ENCODE data around the gene MS4A3.
"Not testable (repeated sequence)": the region's sequence is repeated elsewhere in the genome, so short reads cannot be mapped to it uniquely, and the experiment has no call there.

MS4A3 gene

GRCh38 chr11:60056349-60056969 is at the start of gene MS4A3:
Gene MS4A3 (plus strand): TSS chr11:60056665. CDS start chr11:60061161, 4,496 bp downstream.
- DNase-seq (ENCODE audit: low spot score) (no peak), ATAC-seq (ENCODE audit: low read depth) (no peak)
- H3K27me3 ChIP-seq (ENCODE audit: insufficient read depth, poor library complexity, severe bottlenecking), result peaks cover 3% of the 10 kb centered on the region
- no peak within 1 kb of the TSS for H3K4me3 ChIP-seq (ENCODE audit: severe bottlenecking)
- no peaks in the 10 kb centered on the region for H3K9me3 ChIP-seq (ENCODE audit: severe bottlenecking)
- H3K27ac ChIP-seq (ENCODE audit: poor library complexity, severe bottlenecking), result no peak within 1 kb of the TSS
- no peaks in the 10 kb centered on the region for H3K4me1 ChIP-seq (ENCODE audit: insufficient read depth, poor library complexity, severe bottlenecking)
- H3K36me3 ChIP-seq (ENCODE audit: low read depth), result no peaks in the 10 kb centered on the region
- no peak for TF ChIP-seq CTCF (IDR thresholded peaks at IDR 0.05; ENCODE audit: poor library complexity, severe bottlenecking)

GRCh38 chr11:60016881-60017280 is 39.6 kb upstream of the MS4A3 start, which contains the start of gene OOSP4B:
Gene OOSP4B (plus strand): TSS chr11:60017181.
- Histone ChIP-seq H3K27me3 (ENCODE audit: insufficient read depth, poor library complexity, severe bottlenecking) (no peaks in the 10 kb centered on the region), H3K27ac (ENCODE audit: poor library complexity, severe bottlenecking) (no peak within 1 kb of the TSS), H3K4me1 (ENCODE audit: insufficient read depth, poor library complexity, severe bottlenecking) (no peaks in the 10 kb centered on the region), H3K9me3 (ENCODE audit: severe bottlenecking) (no peaks in the 10 kb centered on the region), H3K36me3 (ENCODE audit: low read depth) (no peaks in the 10 kb centered on the region), H3K4me3 (ENCODE audit: severe bottlenecking) (no peak within 1 kb of the TSS)
- no peak for TF ChIP-seq CTCF (IDR thresholded peaks at IDR 0.05; ENCODE audit: poor library complexity, severe bottlenecking)
- no peak for ATAC-seq (ENCODE audit: low read depth)
- no peak for DNase-seq (ENCODE audit: low spot score)

DNA sequence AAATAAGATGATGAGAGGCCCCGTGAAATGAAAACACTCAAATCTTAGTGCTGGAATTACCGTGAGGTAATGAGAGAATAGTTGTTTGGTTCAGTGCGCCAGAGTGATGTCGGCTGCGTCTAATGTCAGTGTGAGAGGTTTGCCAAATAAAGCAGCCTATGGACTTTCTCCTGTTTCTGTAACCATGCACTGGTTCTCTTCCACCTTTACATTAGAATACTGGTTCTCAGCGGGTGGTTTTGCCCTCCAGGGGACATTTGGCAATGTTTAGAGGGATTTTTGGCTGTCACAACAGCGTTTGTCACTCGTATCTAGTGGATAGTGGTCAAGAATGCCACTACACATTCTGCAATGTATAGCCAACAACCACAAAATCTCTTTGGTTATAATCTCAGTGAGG is 38.4 kb upstream of the MS4A3 start:
- Histone ChIP-seq H3K4me1 (ENCODE audit: insufficient read depth, poor library complexity, severe bottlenecking) (no peaks in the 10 kb centered on the region), H3K27ac (ENCODE audit: poor library complexity, severe bottlenecking) (no peak overlapping the region), H3K36me3 (ENCODE audit: low read depth) (no peaks in the 10 kb centered on the region), H3K27me3 (ENCODE audit: insufficient read depth, poor library complexity, severe bottlenecking) (no peaks in the 10 kb centered on the region), H3K9me3 (ENCODE audit: severe bottlenecking) (no peaks in the 10 kb centered on the region), H3K4me3 (ENCODE audit: severe bottlenecking) (no peak overlapping the region)
- TF ChIP-seq CTCF (IDR thresholded peaks at IDR 0.05; ENCODE audit: poor library complexity, severe bottlenecking), result no peak
- DNase-seq (ENCODE audit: low spot score) (no peak), ATAC-seq (ENCODE audit: low read depth) (no peak)

- not testable (repeated sequence) for ATAC-seq (ENCODE audit: low read depth); DNase-seq (ENCODE audit: low spot score); H3K27ac ChIP-seq (ENCODE audit: poor library complexity, severe bottlenecking)
Observed at GRCh38 chr11:60020376-60020775, 36.1 kb upstream of the MS4A3 start.

GRCh38 chr11:60029015-60029632 is 27.3 kb upstream of the MS4A3 start:
- no peak overlapping the region for H3K4me3 ChIP-seq (ENCODE audit: severe bottlenecking)

More at GRCh38 chr11:60020376-60020775, 36.1 kb upstream of the MS4A3 start:
- H3K4me1 ChIP-seq (ENCODE audit: insufficient read depth, poor library complexity, severe bottlenecking); H3K4me3 ChIP-seq (ENCODE audit: severe bottlenecking); H3K36me3 ChIP-seq (ENCODE audit: low read depth); H3K27me3 ChIP-seq (ENCODE audit: insufficient read depth, poor library complexity, severe bottlenecking); H3K9me3 ChIP-seq (ENCODE audit: severe bottlenecking): not testable (repeated sequence)

More at GRCh38 chr11:60029015-60029632, 27.3 kb upstream of the MS4A3 start:
- H3K27ac ChIP-seq (ENCODE audit: poor library complexity, severe bottlenecking), result no peak overlapping the region
- ATAC-seq (ENCODE audit: low read depth), result no peak
- H3K36me3 ChIP-seq (ENCODE audit: low read depth), result no peaks in the 10 kb centered on the region
- no peaks in the 10 kb centered on the region for H3K4me1 ChIP-seq (ENCODE audit: insufficient read depth, poor library complexity, severe bottlenecking)
- no peaks in the 10 kb centered on the region for H3K27me3 ChIP-seq (ENCODE audit: insufficient read depth, poor library complexity, severe bottlenecking)
- no peaks in the 10 kb centered on the region for H3K9me3 ChIP-seq (ENCODE audit: severe bottlenecking)
- no peak for DNase-seq (ENCODE audit: low spot score)
- TF ChIP-seq CTCF (IDR thresholded peaks at IDR 0.05; ENCODE audit: poor library complexity, severe bottlenecking), result no peak
